GM06990 (cell line): ENCODE measurements around the gene MIER2.
"Not testable (repeated sequence)": the region's sequence is repeated elsewhere in the genome, so short reads cannot be mapped to it uniquely, and the experiment has no call there.

ENCODE experiments used
- DNase-seq: peaks from one replicate; pipeline ENCODE4 v3.0.0-alpha.2; 2011; ENCODE audit not compliant: insufficient read length; ENCODE audit errors: extremely low read depth
- H3K27me3 ChIP-seq: replicated peaks from 2 replicates; pipeline ENCODE4 v1.6.0; 2011; ENCODE audit warnings: low read length; ENCODE audit not compliant: control insufficient read depth, insufficient read depth
- H3K36me3 ChIP-seq: 2 replicates; pipeline ENCODE4 v1.5.1; 2011; ENCODE audit warnings: low read length; ENCODE audit not compliant: control insufficient read depth, insufficient read depth
- H3K4me3 ChIP-seq: replicated peaks from 2 replicates; pipeline ENCODE4 v1.5.1; 2011; ENCODE audit warnings: low read depth, mild to moderate bottlenecking, control low read depth, low read length
- TF ChIP-seq, protein P1 (sequence below): IDR thresholded peaks from 2 replicates; pipeline ENCODE4 v1.5.1; 2011; ENCODE audit warnings: low read length, control low read depth, mild to moderate bottlenecking, inconsistent platforms; ENCODE audit not compliant: insufficient read depth, poor library complexity, severe bottlenecking

The MIER2 gene

DNA sequence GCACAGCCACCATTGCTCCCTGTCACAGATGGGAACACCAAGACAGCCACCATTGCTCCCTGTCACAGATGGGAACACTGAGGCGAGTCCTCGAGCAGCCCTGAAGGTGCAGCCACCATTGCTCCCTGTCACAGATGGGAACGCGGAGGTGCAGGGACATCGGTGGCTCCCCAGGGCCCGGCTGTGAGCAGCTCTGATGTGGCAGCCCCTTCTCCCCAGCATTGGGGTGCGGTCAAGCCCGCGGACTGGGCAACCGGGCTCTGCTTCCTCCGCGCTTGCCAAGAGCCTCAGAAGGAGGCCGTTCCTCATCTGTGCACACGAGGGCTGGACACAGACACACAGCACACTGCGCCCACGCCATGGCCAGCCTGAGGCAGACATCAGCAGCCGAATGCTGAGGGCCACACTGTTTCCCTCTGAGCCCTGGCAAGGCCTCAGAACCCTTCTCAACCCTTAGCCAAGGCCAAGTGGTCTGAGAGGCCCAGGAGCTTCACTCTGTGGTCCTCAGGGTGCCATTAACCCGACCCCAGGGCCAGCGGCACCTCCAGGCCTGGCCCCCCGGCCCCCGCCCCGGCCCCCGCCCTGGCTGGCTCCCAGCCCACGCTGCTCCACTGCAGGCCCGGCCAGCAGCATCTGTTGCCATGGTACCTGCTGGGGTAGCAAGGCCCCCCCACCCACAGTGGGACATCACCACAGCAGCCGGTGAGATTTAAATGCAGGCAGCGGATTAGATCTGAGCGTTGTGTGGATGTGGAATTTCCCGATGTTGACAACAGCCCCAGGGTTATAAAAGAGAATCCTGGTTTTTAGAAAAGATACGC, 46.0 kb upstream of the MIER2 start:
- H3K36me3 ChIP-seq, result no peaks in the 10 kb centered on the region
- no peak for DNase-seq
- no peaks in the 10 kb centered on the region for H3K27me3 ChIP-seq
- H3K4me3 ChIP-seq, result no peak overlapping the region
- TF ChIP-seq, protein P1, sequence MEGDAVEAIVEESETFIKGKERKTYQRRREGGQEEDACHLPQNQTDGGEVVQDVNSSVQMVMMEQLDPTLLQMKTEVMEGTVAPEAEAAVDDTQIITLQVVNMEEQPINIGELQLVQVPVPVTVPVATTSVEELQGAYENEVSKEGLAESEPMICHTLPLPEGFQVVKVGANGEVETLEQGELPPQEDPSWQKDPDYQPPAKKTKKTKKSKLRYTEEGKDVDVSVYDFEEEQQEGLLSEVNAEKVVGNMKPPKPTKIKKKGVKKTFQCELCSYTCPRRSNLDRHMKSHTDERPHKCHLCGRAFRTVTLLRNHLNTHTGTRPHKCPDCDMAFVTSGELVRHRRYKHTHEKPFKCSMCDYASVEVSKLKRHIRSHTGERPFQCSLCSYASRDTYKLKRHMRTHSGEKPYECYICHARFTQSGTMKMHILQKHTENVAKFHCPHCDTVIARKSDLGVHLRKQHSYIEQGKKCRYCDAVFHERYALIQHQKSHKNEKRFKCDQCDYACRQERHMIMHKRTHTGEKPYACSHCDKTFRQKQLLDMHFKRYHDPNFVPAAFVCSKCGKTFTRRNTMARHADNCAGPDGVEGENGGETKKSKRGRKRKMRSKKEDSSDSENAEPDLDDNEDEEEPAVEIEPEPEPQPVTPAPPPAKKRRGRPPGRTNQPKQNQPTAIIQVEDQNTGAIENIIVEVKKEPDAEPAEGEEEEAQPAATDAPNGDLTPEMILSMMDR, result no peak

GRCh38 chr19:389935-390289, 45.3 kb upstream of the MIER2 start:
- Histone ChIP-seq H3K36me3 (no peaks in the 10 kb centered on the region), H3K4me3 (no peak overlapping the region), H3K27me3 (no peaks in the 10 kb centered on the region)

DNA sequence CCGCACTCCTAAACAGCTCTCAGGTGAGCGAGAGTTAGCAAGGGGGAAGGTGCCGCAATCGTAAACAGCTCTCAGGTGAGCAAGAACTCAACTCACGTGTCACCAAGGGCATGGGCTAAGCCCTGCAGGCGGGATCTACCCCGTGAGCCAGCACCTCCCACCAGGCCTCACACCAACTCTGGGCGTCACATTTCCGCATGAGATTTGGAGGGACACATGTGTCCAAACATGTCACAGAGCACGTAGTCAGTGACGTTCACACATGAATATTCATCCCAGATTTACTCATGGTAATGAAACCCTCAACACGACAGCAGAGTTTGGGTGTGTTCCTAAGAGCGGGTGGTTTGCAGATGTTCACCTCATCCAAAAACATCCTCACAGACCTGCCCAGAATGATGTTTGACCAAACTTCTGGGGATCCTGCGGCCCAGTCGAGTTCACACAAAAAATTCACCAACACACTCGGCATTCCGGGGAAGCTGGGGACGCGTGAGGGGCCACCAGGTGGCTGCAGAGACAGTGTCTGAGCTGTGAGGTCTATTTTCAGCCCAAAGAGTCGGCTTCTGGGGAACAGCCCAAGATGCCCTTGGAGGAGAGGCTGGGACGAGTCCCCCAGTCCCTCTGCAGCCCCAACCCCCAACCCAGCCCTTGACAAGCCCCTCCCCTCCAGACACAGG, 44.8 kb upstream of the MIER2 start:
- no peaks in the 10 kb centered on the region for H3K36me3 ChIP-seq
- DNase-seq, result no peak
- TF ChIP-seq, protein P1, result no peak

More at GRCh38 chr19:389935-390289, 45.3 kb upstream of the MIER2 start:
- no peak for DNase-seq
- TF ChIP-seq, protein P1, result no peak

GRCh38 chr19:388691-389090, 44.1 kb upstream of the MIER2 start:
- Histone ChIP-seq H3K4me3 (no peak overlapping the region), H3K36me3 (no peaks in the 10 kb centered on the region), H3K27me3 (no peaks in the 10 kb centered on the region)
- DNase-seq, result no peak
- TF ChIP-seq, protein P1, result no peak

More for the DNA sequence above, 44.8 kb upstream of the MIER2 start:
- Histone ChIP-seq H3K4me3 (no peak overlapping the region), H3K27me3 (no peaks in the 10 kb centered on the region)

DNA sequence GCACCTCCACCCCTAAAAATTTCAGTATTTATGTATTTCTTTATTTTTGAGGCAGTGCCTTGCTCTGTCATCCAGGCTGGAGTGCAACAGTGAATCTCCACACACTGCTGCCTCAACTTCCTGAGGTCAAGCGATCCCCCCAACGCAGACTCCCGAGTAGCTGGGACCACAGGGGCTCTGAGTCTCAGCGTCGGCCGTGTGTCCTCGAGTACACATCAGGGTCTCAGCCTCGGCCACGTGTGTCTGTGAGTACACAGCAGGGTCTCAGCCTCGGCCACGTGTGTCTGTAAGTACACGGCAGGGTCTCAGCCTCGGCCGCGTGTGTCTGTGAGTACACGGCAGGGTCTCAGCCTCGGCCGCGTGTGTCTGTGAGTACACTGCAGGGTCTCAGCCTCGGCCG, 43.2 kb upstream of the MIER2 start:
- no peak for DNase-seq
- Histone ChIP-seq H3K36me3 (no peaks in the 10 kb centered on the region), H3K4me3 (no peak overlapping the region), H3K27me3 (no peaks in the 10 kb centered on the region)
- TF ChIP-seq, protein P1, result no peak

DNA sequence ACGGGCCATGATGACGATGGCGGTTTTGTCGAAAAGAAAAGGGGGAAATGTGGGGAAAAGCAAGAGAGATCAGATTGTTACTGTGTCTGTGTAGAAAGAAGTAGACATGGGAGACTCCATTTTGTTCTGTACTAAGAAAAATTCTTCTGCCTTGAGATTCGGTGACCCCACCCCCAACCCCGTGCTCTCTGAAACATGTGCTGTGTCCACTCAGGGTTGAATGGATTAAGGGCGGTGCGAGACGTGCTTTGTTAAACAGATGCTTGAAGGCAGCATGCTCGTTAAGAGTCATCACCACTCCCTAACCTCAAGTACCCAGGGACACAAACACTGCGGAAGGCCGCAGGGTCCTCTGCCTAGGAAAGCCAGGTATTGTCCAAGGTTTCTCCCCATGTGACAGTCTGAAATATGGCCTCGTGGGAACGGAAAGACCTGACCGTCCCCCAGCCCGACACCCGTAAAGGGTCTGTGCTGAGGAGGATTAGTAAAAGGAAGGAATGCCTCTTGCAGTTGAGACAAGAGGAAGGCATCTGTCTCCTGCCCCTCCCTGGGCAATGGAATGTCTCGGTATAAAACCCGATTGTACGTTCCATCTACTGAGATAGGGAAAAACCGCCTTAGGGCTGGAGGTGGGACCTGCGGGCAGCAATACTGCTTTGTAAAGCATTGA, 42.2 kb upstream of the MIER2 start:
- H3K4me3 ChIP-seq, DNase-seq, H3K36me3 ChIP-seq, H3K27me3 ChIP-seq: not testable (repeated sequence)

DNA sequence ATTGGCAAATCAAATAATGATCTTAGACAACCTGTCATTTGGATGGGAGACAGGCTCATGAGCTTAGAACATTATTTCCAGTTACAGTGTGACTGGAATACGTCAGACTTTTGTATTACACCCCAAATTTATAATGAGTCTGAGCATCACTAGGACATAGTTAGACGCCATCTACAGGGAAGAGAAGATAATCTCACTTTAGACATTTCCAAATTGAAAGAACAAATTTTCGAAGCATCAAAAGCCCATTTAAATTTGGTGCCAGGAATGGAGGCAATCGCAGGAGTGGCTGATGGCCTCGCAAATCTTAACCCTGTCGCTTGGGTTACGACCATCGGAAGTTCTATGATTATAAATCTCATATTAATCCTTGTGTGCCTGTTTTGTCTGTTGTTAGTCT, 41.6 kb upstream of the MIER2 start:
- not testable (repeated sequence) for H3K36me3 ChIP-seq, H3K4me3 ChIP-seq, H3K27me3 ChIP-seq, DNase-seq
